ENCODE data around the gene ARHGAP24.

DNA sequence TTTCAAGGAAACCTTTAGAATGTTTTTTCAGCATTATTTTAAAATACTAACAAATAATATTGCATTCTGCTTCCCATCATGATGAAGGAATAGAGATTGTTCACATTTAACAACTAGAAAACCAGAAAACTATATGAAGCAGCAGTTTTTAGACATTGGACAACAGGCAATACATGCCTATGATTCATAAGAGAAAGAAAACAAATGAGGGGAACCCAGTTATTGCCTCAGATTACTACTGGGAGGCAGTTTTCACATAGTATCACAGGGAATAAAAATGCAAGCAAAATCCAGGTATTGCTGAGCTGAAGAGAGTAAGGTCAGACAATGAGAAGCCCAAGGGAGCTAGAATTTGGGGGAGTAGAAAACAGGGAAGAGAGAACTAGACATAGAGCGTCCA, 511.3 kb downstream of the ARHGAP24 start:
- TF ChIP-seq EZH2 (IDR thresholded peaks at IDR 0.05; ENCODE audit: low read length, missing control alignments) = no peak
- TF ChIP-seq, protein P1, sequence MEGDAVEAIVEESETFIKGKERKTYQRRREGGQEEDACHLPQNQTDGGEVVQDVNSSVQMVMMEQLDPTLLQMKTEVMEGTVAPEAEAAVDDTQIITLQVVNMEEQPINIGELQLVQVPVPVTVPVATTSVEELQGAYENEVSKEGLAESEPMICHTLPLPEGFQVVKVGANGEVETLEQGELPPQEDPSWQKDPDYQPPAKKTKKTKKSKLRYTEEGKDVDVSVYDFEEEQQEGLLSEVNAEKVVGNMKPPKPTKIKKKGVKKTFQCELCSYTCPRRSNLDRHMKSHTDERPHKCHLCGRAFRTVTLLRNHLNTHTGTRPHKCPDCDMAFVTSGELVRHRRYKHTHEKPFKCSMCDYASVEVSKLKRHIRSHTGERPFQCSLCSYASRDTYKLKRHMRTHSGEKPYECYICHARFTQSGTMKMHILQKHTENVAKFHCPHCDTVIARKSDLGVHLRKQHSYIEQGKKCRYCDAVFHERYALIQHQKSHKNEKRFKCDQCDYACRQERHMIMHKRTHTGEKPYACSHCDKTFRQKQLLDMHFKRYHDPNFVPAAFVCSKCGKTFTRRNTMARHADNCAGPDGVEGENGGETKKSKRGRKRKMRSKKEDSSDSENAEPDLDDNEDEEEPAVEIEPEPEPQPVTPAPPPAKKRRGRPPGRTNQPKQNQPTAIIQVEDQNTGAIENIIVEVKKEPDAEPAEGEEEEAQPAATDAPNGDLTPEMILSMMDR (conservative IDR thresholded peaks at IDR 0.05 in 1 of 2, IDR thresholded peaks at IDR 0.05 in 1 of 2; ENCODE audit: low read depth in 1 of 2, low read length in 2 of 2) = no peak
